Renal cortical epithelial cell (primary cell): Measurements from ENCODE around the gene TIMM23B. TPM values are rescaled to one million over a fixed set of nuclear protein-coding genes. Genes with fewer than 3 reads are reported as not detected.
"Not testable (repeated sequence)": the region's sequence is repeated elsewhere in the genome, so short reads cannot be mapped to it uniquely, and the experiment has no call there.

ENCODE experiments used
- DNase-seq: peaks from one replicate; pipeline ENCODE4 v3.0.0-alpha.2; 2011; ENCODE audit warnings: low read depth
- total RNA-seq: library from RNA; depleted of rRNA; stranded (reverse); fragments of >200 nt; gene quantifications from 2 replicates; pipeline ENCODE4 v1.2.3, GENCODE V29; 2014

The TIMM23B gene
- total RNA-seq, 1 donor from 2014 or later = 14.0 TPM

DNA sequence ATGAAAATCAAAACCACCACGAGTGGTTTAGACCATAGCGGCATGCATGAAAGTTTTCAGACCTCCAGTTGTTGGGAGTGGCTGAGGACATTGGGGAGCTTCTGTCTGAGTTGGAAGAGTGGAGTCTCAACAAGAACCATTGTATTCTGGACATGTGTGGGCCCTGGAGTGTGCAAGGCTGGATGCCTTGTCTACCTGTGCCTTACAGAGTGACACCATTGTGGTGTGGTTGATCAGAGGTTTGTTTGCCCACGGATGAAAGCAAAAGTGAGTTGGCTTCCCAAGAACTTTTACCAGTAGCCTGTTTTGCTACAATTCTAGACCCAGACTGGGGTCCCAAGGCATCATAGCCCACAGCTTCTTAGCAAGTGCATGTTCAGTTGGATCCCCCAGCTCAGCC lies 35.9 kb downstream of the TIMM23B start:
- not testable (repeated sequence) for DNase-seq

DNA sequence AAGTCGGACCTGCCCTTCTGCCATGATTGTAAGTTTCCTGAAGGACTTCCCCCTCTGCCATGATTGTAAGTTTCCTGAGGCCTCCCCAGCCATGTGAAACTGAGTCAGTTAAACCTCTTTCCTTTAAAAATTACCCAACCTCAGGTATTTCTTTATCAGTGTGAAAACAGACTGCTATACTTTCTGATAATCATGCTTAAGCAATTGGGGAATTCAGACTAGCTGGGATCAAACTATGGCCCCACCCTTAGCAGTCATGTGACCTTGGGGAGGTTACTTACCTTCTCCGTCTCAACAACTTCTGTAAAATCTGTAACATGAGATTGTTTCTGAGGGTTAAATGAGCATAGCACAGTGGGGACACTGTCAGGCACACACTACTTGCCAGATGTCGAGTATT lies 45.4 kb downstream of the TIMM23B start:
- DNase-seq = not testable (repeated sequence)

DNA sequence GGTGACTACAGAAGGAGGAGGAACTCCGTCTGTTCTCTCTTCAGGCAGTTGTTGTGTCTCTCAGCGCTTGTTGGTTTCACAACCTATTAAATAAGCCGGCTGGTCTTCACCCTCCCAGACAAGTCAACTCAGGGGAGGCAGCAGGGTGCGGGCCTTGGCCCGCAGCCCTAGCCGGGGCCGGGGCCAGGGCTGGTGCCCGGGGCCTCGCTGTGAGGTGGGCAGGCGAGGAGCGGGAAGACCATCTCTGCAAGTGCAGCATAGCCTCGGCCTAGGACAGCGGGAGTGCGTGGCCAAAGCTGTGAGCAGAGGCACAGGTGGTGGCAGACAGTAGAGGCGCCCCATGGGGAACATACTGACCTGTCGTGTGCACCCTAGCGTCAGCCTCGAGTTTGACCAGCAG lies 46.5 kb downstream of the TIMM23B start, which contains the start of gene AGAP6:
AGAP6 (plus strand) TSS at position 31 of the 400 bp plus-strand sequence; CDS start at position 341, 310 bp downstream.
- DNase-seq = not testable (repeated sequence)

DNA sequence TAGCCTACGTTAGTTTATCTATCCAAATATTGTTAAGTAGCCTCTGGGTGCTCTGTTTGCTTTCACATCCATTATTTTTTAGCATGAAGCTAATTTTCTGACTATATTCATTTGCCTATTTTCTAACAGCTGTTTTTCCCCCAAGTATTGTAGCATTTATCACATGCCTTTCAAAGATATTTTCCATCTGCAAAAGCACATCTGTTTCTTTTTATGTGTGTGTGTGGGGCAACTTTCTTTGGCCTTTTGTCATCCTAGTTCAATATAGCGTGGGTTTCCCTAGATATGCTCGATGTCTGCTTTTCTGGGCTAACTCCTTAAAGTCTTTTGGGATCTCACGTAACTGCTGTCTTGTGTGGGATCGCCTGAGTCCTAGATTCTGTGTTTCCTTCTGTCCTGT lies 53.5 kb downstream of the TIMM23B start:
- DNase-seq = not testable (repeated sequence)

DNA sequence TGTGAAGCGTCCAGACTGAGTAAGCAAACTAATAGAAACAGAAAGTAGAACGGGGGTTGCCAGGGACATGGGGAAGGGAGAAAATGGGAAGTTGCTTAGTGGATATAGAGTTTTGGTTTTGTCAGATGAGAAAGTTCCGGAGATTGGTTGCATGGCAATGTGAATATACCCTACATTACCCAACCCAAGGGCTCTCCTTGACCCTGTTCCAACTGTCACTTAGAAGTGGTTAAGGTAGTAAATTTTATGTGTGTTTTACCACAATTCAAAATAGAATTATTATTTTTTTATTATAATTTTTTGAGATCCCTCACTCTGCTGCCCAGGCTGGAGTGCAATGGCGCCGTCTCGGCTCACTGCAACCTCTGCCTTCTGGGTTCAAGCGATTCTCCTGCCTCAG lies 72.2 kb downstream of the TIMM23B start:
- not testable (repeated sequence) for DNase-seq

DNA sequence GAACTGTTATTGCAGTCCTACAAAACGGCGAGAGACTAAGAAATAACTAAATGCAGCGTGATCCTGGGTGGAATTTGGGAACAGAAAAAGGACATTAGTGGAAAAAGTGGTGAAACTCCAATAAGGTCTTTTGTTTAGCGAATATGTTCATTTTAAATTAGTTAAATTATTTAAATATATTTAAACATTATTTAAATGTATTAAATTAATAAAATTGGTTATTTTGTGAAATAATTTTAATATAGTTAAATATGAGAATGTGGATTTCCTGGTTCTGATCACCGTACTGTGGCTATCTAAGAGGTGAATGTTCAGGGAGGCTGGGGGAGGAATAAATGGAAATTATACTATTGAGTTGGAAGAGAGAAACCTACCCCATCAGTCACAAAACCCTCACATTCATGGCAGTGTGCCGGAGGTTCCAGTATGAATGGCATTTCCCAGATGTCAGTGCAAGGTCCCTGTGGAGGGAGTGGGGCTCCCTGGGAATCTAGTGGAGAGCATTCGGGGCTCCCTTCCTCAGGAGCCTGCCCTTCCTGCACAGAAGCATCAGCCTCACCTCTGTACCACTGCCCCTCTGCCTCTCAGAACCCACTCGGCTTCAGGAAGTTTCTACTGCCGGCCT lies 73.9 kb downstream of the TIMM23B start:
- not testable (repeated sequence) for DNase-seq

DNA sequence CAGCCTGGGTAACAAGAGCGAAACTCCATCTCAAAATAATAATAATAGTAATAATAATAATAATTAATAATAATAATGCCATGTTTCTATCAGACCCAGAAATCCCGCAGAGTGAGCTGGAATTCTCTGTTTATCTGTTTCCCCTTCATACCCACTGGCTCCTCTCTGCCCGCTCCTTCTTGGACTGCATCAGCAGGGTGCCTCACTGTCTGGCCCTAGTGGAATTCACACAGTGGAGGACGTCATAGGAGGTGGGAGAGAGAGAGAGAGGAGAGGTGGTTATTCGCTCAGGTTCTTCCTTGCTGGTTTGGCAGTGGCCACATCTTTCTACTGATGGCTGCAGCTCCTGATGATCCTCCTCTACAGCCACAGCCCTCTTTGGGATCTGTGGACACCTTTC lies 75.1 kb downstream of the TIMM23B start:
- not testable (repeated sequence) for DNase-seq

DNA sequence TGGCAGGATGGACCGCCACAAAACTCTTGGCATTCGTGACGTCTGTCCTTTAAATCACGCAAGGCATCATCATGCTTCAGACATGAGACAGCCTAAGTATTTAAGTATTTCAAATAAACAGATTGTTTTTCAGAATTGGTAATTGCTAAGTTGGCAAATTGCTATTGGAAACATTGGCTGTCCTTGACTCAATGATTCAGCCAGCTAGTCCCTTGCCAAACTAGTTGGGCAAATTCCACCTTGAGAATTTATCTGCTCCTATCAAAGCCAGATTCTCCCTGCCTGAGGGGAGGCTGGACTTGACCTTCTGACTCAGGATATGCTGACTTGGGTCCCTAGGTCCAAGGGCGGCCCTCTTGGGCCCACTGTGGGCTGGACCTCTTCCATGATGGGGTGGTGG lies 75.8 kb downstream of the TIMM23B start:
- not testable (repeated sequence) for DNase-seq

DNA sequence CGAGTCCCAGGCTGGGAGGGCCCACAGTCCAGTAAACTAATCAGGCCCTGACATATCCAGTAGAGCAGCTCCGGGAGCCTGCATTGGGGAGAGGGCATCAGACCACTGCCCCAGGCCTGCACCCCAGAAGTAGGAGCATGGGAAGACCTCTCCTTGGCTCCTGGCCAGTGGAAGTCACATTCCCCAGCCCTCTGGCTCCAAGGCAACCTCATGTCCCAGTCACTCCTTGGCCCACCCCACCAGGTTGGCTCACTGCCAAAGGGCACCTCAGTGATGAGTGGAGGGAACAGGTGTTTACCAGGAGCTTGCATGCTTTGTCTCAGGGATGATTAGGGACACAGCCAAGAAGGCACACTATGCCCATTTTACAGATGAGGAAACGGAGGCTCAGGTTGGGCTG lies 77.4 kb downstream of the TIMM23B start:
- DNase-seq = not testable (repeated sequence)

DNA sequence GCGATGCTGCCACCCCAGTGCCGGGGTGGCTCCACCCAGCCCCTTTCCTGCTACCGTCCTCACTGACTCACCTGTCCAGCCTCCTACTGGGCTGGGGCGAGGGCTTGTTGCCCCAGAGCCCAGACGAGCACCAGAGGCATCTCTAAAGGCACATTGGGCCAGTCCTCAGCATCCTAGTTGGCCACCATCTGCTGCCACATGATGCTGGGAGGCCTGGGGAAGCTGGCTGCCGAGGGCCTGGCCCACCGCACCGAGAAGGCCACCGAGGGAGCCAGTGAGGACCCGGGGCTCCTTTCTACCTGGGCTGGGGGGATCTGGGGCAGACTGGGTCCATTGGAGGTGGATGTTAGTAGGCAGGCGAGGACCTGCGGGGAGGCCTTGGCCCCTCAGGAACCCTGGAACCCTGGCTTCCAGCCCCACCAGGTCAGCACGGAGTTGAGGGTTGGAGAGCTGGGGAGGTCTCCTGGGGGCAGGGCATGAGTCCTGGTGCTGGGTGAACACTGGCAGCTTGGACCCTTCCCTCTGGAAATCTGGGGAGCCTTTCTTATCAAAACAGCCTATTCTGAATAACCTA lies 78.7 kb downstream of the TIMM23B start:
- DNase-seq = not testable (repeated sequence)

DNA sequence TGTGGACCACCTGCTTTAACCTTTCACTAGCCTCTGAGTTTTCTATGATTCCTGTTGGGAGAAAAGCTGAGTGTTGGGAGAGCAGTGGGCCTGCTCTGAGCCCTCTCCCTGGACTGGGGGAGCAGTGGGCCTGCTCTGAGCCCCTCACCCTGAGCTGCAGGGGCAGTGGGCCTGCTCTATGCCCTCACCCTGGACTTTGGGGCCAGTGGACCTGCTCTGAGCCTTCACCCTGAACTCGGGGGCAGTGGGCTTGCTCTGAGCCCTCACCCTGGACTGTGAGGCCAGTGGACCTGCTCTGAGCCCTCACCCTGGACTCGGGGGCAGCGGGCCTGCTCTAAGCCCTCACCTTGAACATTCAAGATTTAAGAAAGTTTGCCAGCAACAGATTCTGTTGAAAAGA lies 79.8 kb downstream of the TIMM23B start:
- no peak for DNase-seq

Other genes starting within 250 kb of the TIMM23B start
- gene OGDHL, start 179.7 kb upstream of the TIMM23B start, total RNA-seq = 7.1 and 58.5 TPM in 2 replicates
- gene PARG, start within 50 bp of the TIMM23B start, total RNA-seq = 36.8 and 51.6 TPM in 2 replicates
- gene AGAP6, start 46.4 kb downstream of the TIMM23B start, total RNA-seq = 1.0 and 3.6 TPM in 2 replicates
- 28.0 and 53.7 TPM in 2 replicates for gene WASHC2A, start 125.9 kb downstream of the TIMM23B start, total RNA-seq